ENCODE results near the gene PDHX.
A peak's percentile ranks its signal among the peaks of the same experiment; 100 is the strongest.

Gene PDHX

GRCh38 chr11:34915136-34916014 lies 1.0 kb upstream of the PDHX start:
- TF ChIP-seq CTCF (IDR thresholded peaks at IDR 0.05; ENCODE audit: low read length) (no peak), EZH2 (optimal IDR thresholded peaks at IDR 0.05; ENCODE audit: low read depth, low read length) (no peak), EZH2phosphoT487 (IDR thresholded peaks at IDR 0.05; ENCODE audit: low read length) (no peak)

GRCh38 chr11:34916843-34917770 lies 689 bp downstream of the PDHX start:
- Histone ChIP-seq H2AFZ (ENCODE audit: low read length) (peak overlapping the region; percentile 79), H3K4me1 (ENCODE audit: low read length) (peaks cover 11% of the 10 kb centered on the region), H3K4me3 (ENCODE audit: low read length) (peak overlapping the region; percentile 80), H4K20me1 (ENCODE audit: insufficient read depth, low read length) (no peaks in the 10 kb centered on the region), H3K9me3 (replicated peaks; ENCODE audit: insufficient read depth, low read length) (no peaks in the 10 kb centered on the region), H3K9ac (ENCODE audit: low read length) (peak overlapping the region; percentile 88), H3K36me3 (replicated peaks; ENCODE audit: insufficient read depth, low read length) (no peaks in the 10 kb centered on the region), H3K4me2 (ENCODE audit: low read depth, low read length) (peak overlapping the region; percentile 80), H3F3A (ENCODE audit: insufficient read depth, low read length) (peaks cover 4% of the 10 kb centered on the region; the same call in 1 of the 2 replicates), H3K27me3 (replicated peaks; ENCODE audit: insufficient read depth, low read length) (no peaks in the 10 kb centered on the region), H3K9me2 (replicated peaks; ENCODE audit: insufficient read depth, low read length) (no peaks in the 10 kb centered on the region), H3K27ac (ENCODE audit: low read length) (peak overlapping the region; percentile 80; the same call in 1 of the 2 replicates), H3K79me2 (ENCODE audit: low read length) (peaks cover 74% of the 10 kb centered on the region)
- TF ChIP-seq EZH2 (optimal IDR thresholded peaks at IDR 0.05; ENCODE audit: low read depth, low read length) (no peak), EZH2phosphoT487 (IDR thresholded peaks at IDR 0.05; ENCODE audit: low read length) (no peak)
- DNase-seq, result no peak

More at GRCh38 chr11:34915136-34916014, 1.0 kb upstream of the PDHX start:
- Histone ChIP-seq H3K27ac (ENCODE audit: low read length) (peak overlapping the region; percentile 80; the same call in 1 of the 2 replicates), H4K20me1 (ENCODE audit: insufficient read depth, low read length) (no peaks in the 10 kb centered on the region), H3K4me1 (ENCODE audit: low read length) (peaks cover 28% of the 10 kb centered on the region), H2AFZ (ENCODE audit: low read length) (peak overlapping the region; percentile 47), H3K36me3 (replicated peaks; ENCODE audit: insufficient read depth, low read length) (no peaks in the 10 kb centered on the region), H3K4me2 (ENCODE audit: low read depth, low read length) (peak overlapping the region; percentile 91), H3K27me3 (replicated peaks; ENCODE audit: insufficient read depth, low read length) (no peaks in the 10 kb centered on the region), H3K9ac (ENCODE audit: low read length) (peak overlapping the region; percentile 88), H3K4me3 (ENCODE audit: low read length) (peak overlapping the region; percentile 80), H3F3A (ENCODE audit: insufficient read depth, low read length) (peaks cover 15% of the 10 kb centered on the region), H3K9me3 (replicated peaks; ENCODE audit: insufficient read depth, low read length) (no peaks in the 10 kb centered on the region), H3K79me2 (ENCODE audit: low read length) (peaks cover 58% of the 10 kb centered on the region), H3K9me2 (replicated peaks; ENCODE audit: insufficient read depth, low read length) (no peaks in the 10 kb centered on the region)
- peak; percentile 19 for DNase-seq

- H3K4me2 ChIP-seq (ENCODE audit: low read depth, low read length), result no peak overlapping the region
- no peak overlapping the region for H3K4me3 ChIP-seq (ENCODE audit: low read length)
- H3K9me2 ChIP-seq (replicated peaks; ENCODE audit: insufficient read depth, low read length), result no peaks in the 10 kb centered on the region
- no peak overlapping the region for H2AFZ ChIP-seq (ENCODE audit: low read length)
- H3K4me1 ChIP-seq (ENCODE audit: low read length), result peaks cover 11% of the 10 kb centered on the region; the same call in 1 of the 2 replicates
- H3K27me3 ChIP-seq (replicated peaks; ENCODE audit: insufficient read depth, low read length), result no peaks in the 10 kb centered on the region
- H3K36me3 ChIP-seq (replicated peaks; ENCODE audit: insufficient read depth, low read length), result no peaks in the 10 kb centered on the region
- no peak overlapping the region for H3K27ac ChIP-seq (ENCODE audit: low read length)
- no peak for DNase-seq
- TF ChIP-seq CTCF (IDR thresholded peaks at IDR 0.05; ENCODE audit: low read length) (no peak), EZH2phosphoT487 (IDR thresholded peaks at IDR 0.05; ENCODE audit: low read length) (no peak), EZH2 (optimal IDR thresholded peaks at IDR 0.05; ENCODE audit: low read depth, low read length) (no peak)
- H3K79me2 ChIP-seq (ENCODE audit: low read length), result peaks cover 85% of the 10 kb centered on the region
- H3F3A ChIP-seq (ENCODE audit: insufficient read depth, low read length), result no peaks in the 10 kb centered on the region
- no peaks in the 10 kb centered on the region for H3K9me3 ChIP-seq (replicated peaks; ENCODE audit: insufficient read depth, low read length)
- no peak overlapping the region for H3K9ac ChIP-seq (ENCODE audit: low read length)
- H4K20me1 ChIP-seq (ENCODE audit: insufficient read depth, low read length), result no peaks in the 10 kb centered on the region
Observed at GRCh38 chr11:34921156-34921555, 4.7 kb downstream of the PDHX start.
